NCI-H526 (cell line): ENCODE measurements around the gene CTNNA3.

Experiments used
- DNase-seq, 2 experiments: peaks; one replicate each; lab custom pipeline; 2025; lab: John Stamatoyannopoulos, UW

CTNNA3 gene

DNA sequence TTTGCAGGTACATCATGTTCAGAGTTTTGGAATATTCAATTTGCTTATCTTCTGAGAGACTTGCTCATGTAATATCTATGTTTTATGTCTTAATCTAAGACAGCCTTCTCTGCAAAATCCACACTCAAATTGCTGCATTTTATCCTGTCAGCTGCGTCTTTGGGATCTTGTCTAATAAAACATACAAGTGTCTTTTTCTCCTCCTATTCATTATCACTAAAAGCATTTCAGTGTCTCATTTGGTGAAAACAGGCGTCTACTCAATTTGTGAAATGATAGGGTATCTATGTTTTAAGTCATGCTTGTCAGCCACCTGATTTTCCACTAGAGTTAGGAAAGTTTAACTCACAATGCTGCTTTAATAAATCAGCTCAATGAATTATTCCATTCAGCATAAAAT is 882.9 kb downstream of the CTNNA3 start:
- DNase-seq = no peak

GRCh38 chr10:66811211-66811610 is 884.8 kb downstream of the CTNNA3 start:
- no peak for DNase-seq

GRCh38 chr10:66809402-66809801 is 886.6 kb downstream of the CTNNA3 start:
- DNase-seq = no peak

GRCh38 chr10:66805612-66806011 is 890.4 kb downstream of the CTNNA3 start:
- no peak for DNase-seq

- no peak for DNase-seq
These were observed 891.0 kb downstream of the CTNNA3 start for GRCh38 chr10:66804962-66805361.

DNA sequence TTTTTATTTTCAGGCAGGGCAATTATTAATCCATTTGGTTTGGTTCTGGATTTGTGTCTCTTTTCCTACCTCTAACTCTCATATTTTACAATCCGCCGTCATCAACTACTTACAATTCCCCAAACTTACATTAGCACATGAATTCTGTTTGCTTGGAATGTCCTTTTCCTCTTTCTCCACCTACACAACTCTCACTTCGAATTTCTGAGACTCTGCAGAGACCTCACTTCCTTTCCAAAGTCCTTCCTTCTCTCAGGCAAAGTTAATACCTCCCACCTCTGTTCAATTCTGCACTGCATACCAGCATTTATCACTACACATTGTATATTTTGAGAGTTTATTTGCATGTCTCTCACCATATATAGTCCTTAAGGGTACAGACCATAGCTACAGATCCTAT is 892.8 kb downstream of the CTNNA3 start:
- no peak for DNase-seq

GRCh38 chr10:66799474-66799873 is 896.5 kb downstream of the CTNNA3 start:
- DNase-seq = no peak

DNA sequence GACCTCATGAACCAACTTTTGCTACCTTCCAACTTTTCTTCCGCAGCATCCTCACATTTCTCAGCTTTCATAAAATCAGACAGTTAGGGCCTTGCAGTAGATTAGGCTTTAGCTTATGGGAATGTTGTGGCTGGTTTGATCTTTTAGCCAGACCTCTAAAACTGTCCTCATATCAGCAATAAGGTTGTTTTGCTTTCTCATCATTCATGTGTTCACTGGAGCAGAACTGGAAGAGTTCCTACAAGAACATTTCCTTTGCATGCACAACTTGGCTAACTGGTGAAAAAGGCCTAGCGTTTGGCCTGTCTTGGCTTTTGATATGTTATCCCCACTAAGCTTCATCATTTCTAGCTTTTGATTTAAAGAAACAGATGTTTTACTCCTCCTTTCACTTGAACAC is 900.1 kb downstream of the CTNNA3 start:
- no peak for DNase-seq

DNA sequence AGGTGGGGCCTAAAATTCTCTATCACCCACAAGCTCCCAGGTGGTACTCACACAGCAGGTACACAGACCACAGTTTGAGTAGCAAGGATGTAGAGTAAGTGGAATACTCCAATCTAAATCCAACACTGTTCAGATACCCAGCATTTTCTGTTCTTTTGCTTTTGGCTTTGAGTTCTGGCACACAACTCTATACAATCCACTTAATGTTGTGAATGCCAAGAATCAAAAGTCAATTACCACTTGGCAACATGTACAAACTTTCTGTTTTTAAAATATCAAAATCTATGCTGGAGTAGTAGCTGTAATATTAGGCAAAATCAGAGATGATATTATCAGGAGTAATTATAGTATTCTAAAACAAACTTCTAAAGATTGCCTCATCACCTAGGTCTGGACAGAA is 903.6 kb downstream of the CTNNA3 start:
- no peak for DNase-seq

DNA sequence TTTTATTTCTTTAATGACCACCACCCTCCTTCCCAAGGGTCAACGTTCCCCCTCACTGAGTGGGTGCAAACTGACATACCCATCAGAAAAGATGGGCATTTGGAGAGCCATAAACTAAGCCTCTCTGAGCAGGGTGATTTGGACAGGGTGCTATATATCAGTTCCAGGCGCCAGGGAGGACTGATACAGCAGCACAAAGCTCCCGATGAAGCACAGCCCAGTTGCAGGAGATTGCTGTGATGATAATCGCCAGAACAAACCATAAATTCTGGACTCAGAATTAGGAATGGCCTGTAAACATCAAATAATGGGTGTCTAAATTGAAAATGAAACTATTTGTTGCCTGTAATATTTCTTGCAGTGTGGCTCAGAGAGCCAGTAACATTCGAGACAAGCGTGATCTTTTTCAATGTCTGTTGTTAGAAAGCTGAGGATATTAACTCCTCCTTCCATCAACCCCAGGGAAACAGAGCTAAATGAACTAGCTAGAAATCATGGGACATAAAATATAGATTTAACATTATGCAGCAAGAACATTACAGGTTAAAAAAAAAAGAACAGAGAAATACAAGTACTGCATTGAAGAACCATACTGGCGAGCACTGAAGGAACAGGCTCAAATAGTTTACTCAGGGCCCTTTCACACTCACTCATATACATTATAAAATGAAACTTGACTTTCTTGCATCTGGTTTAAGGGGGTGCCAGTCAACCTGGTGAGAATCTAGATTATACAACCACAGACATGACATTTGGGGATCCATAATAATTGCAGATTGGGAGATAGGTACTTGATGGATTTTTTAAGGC is 907.6 kb downstream of the CTNNA3 start:
- no peak for DNase-seq

- DNase-seq = no peak
These were observed 909.3 kb downstream of the CTNNA3 start for GRCh38 chr10:66786709-66787108.

DNA sequence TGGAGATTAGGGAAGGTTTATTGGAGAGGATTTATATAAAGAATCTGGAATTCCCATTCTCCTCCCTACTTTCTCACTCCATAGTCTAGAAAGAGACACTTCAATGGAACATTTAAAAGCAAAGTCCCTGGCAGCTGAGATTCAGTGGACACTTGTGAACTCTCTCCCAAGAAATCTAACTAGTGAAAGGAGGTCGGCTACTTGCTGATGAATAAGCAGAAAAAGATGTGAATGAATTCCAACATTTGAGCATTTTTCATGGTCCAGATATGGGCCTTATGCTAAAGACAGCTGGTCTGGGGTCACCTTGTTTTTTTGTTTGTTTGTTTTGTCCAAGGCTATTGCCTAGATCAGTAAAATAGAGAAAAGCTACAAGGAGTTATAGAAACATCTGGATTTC is 911.2 kb downstream of the CTNNA3 start:
- no peak for DNase-seq

- DNase-seq = no peak
These were observed 912.7 kb downstream of the CTNNA3 start for GRCh38 chr10:66783316-66783715.

GRCh38 chr10:66782776-66783175 is 913.2 kb downstream of the CTNNA3 start:
- no peak for DNase-seq

DNA sequence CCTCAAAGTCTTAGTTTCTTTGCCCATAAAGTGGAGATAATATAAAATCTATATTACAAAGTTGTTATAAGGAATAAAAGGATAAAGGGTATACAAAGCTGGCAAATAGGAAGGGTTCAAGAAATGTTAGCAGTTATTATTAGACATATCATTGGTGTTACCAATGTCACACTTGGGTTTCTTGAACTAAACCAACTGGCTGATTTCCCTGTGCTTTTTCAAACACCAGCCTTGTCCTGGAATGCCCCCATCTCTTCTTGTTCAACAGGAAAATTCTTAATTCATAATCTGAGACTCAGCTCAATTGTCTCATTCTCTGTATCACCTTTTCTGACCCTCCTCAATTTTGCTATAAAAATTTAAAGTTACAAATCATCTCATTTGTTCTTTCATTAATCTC is 913.9 kb downstream of the CTNNA3 start:
- no peak for DNase-seq

DNA sequence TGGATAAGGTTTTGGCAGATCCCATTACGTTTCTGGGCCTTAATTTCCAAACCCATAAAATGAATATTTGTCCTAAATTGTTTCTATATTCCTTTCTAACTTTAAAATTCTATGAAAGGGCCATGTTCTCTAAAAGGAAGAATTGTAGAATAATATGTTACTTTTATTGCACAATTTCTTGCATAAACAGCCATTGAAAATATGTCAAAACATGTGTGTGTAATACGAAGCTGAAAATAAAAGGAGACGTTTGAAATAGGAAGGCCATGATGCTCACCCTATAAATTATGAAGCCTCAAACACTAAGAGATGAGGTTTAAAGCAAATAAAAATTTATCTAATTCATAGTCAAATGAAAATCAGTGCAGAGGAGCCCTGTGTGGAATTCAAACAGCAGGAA is 915.2 kb downstream of the CTNNA3 start:
- DNase-seq = no peak

DNA sequence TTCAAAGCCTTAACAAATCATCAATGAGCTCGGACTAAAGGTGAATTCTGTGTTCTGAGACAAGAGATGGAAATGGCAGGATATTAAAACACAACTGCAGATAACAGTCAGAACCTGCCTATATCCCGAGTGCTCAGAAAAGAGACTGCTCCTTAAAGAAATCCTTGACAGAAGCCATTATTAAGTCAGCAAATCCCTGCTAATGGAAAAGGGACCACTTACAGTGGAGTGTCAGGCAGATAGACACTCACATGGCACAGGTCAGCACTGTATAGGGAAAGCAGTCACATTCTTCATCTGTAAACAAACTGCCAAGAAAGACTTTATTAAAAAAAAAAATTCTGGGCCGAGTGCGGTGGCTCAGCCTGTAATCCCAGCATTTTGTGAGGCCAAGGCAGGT is 917.6 kb downstream of the CTNNA3 start:
- no peak for DNase-seq

- DNase-seq = no peak
These were observed 918.3 kb downstream of the CTNNA3 start for GRCh38 chr10:66777665-66778064.

- DNase-seq = no peak
These were observed 922.5 kb downstream of the CTNNA3 start for GRCh38 chr10:66773472-66773817.

- no peak for DNase-seq
These were observed 923.2 kb downstream of the CTNNA3 start for GRCh38 chr10:66772548-66773471.

- no peak for DNase-seq
These were observed 928.3 kb downstream of the CTNNA3 start for GRCh38 chr10:66767707-66768106.

DNA sequence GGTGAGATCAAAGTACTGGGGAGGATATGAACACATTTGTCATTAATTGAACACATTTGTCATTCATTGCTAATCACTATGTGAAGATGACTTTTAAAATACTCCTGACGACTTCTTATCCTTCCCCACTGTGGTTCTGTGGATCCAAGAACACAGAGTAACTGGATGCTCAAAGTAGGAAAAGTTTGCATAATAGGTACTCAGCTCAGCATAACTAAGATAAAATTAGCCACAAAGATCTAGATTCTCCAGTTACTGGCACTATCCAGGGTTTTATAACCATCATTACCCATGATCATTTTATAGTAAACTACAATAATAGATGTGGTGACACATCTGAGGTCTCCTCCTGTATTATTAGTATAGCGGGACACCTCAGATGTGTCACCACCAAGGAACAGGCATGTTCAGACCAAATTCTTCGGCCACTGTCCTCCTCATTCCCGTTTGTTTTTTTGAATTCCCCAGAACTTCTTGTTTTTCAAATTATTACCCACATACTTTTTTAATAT is 933.7 kb downstream of the CTNNA3 start:
- DNase-seq = no peak

DNA sequence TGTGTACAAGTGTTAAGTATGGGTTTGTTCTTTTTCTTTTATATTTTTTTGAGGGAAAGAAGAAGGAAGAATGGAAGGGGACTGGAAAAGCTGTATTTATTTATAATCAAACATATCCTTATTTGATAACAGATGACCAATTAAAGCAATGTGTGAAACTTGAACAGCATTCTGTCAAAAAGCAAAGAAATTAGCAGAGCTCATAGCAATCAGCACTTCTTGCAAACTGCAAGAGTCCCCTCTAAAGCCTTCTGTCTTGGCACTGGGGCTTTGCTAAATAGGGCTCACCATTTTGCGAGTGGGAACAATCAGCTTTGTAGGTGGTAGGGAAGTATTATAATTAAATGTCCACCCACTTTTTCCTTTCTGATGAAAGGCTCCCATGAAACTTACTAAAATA is 935.1 kb downstream of the CTNNA3 start:
- no peak for DNase-seq
